ENCODE data around the gene UNKL. TPM values are rescaled to one million over a fixed set of nuclear protein-coding genes. Genes with fewer than 3 reads are reported as not detected.

UNKL gene
- total and polyA plus RNA-seq, 2 donors (not counting 1 experiment from before 2014, with no cell fraction given): 53.9 to 178 TPM

DNA sequence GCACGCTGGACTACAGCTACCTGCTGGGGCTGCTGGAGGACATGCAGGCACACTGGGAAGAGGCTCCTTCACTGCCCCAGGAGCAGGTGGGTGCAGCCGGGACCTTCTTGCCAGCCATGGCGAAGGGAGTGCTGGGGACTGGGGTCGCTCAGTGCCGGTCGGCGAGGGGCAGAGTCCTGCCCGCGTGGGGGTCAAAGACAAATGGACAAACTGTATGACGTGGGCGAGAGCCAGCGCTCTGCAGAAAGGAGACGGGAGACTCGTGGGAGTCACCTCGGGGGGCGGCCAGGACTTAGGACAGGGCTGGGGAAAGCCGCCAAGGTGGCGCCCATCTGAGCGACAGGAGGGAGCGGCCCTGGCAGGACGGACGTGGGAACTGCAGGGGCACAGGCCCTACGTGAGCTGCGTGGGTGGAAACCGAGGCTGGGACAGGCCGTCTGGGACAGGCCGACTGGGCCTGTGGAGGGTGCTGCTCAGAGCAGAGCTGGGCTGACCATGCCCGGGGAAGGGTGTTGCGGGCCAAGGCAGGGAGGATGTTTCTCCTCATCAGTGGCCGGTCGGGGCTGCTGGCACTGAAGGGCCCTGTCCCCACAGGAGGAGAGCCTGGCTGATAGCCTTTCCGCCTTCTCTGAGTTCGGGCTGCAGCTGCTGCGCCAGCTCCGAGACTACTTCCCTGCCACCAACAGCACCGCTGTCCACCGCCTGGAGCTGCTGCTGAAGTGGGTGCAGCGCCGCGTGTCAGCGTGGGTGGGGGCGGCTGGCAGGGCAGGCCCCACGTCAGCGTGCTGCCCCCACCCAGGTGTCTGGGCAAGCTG, 70.9 kb downstream of the UNKL start:
- peak overlapping the region; percentile 86 for H3K4me3 Mint-ChIP-seq
- no peaks in the 10 kb centered on the region for H3K27me3 ChIP-seq (replicated peaks in 1 of 4; ENCODE audit: control extremely low read depth in 1 of 4, control insufficient read depth in 3 of 4, insufficient read depth in 4 of 4, low read length in 3 of 4)
- no peaks in the 10 kb centered on the region for H3K27me3 Mint-ChIP-seq
- H3K27ac ChIP-seq (ENCODE audit: low read length in 2 of 2): peak overlapping the region in 1 of 2 donors; percentile 42
- H3K36me3 ChIP-seq (replicated peaks in 1 of 2; ENCODE audit: control extremely low read depth in 1 of 2, control insufficient read depth in 1 of 2, extremely low read depth in 1 of 2, insufficient read depth in 2 of 2, low read length in 1 of 2): peaks cover 0 to 9% of the 10 kb centered on the region in 2 experiments
- H3K9ac ChIP-seq (ENCODE audit: low read length): peak overlapping the region; percentile 44
- CTCF ChIA-PET: interaction anchor here (0.9 to 1.6 kb wide), 3 partner anchors 10 to 33 kb away, joined by 3 to 8 read pairs (median 4); no protein-coding TSS in a partner anchor
- no peak for TF ChIP-seq EZH2 (IDR thresholded peaks at IDR 0.05; ENCODE audit: borderline replicate concordance, insufficient read depth, low read depth, low read length, poor library complexity, severe bottlenecking)
- TF ChIP-seq, protein P1, sequence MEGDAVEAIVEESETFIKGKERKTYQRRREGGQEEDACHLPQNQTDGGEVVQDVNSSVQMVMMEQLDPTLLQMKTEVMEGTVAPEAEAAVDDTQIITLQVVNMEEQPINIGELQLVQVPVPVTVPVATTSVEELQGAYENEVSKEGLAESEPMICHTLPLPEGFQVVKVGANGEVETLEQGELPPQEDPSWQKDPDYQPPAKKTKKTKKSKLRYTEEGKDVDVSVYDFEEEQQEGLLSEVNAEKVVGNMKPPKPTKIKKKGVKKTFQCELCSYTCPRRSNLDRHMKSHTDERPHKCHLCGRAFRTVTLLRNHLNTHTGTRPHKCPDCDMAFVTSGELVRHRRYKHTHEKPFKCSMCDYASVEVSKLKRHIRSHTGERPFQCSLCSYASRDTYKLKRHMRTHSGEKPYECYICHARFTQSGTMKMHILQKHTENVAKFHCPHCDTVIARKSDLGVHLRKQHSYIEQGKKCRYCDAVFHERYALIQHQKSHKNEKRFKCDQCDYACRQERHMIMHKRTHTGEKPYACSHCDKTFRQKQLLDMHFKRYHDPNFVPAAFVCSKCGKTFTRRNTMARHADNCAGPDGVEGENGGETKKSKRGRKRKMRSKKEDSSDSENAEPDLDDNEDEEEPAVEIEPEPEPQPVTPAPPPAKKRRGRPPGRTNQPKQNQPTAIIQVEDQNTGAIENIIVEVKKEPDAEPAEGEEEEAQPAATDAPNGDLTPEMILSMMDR (IDR thresholded peaks at IDR 0.05): no peak
- H3K9me3 Mint-ChIP-seq (ENCODE audit: insufficient read depth): no peaks in the 10 kb centered on the region
- no peak for ATAC-seq (ENCODE audit: low read depth)
- 74% methylated on average over 44 of the region's 44 CpGs for WGBS (ENCODE audit: insufficient coverage)
- POLR2A ChIA-PET: interaction anchor here (1.4 to 2.0 kb wide), 2 partner anchors 12 to 34 kb away, joined by 10 to 11 read pairs; partner anchors contain the start of gene UBE2I
- peak overlapping the region; percentile 91 for H3K27ac Mint-ChIP-seq
- H3K4me3 ChIP-seq (ENCODE audit: control extremely low read depth in 1 of 5, extremely low read depth in 1 of 5, insufficient read depth in 1 of 5, low read depth in 2 of 5, low read length in 4 of 5): peak overlapping the region in 3 of 5 experiments; percentile 15 to 34 (median 18)
- no peaks in the 10 kb centered on the region for H3K79me2 ChIP-seq (ENCODE audit: control insufficient read depth, insufficient read depth, low read length)
- H3K4me1 Mint-ChIP-seq: peaks cover 23% of the 10 kb centered on the region
- DNase-seq: no peak
- intact Hi-C loops (cut with micrococcal nuclease): loop anchor here (1.0 to 10.0 kb wide), 5 partner anchors 8 to 439 kb away; partner anchors contain the start of genes CRAMP1, GNPTG, IFT140 and NUBP2
- peaks cover 0 to 3% (median 0%) of the 10 kb centered on the region in 3 donors for H3K9me3 ChIP-seq (ENCODE audit: control extremely low read depth in 1 of 3, control insufficient read depth in 2 of 3, insufficient read depth in 1 of 3, low read length in 2 of 3)
- no peak overlapping the region for H2AFZ ChIP-seq (ENCODE audit: insufficient read depth, low read depth, low read length, poor library complexity, severe bottlenecking)
- H4K20me1 ChIP-seq (ENCODE audit: control insufficient read depth, insufficient read depth, low read length, poor library complexity, severe bottlenecking): peaks cover 20% of the 10 kb centered on the region
- peak overlapping the region; percentile 95 for H3K4me2 ChIP-seq (replicated peaks; ENCODE audit: low read depth, low read length, poor library complexity, severe bottlenecking)
- H3K4me1 ChIP-seq (ENCODE audit: control insufficient read depth in 2 of 2, insufficient read depth in 2 of 2, low read length in 2 of 2): peaks cover 16 to 26% of the 10 kb centered on the region in 2 donors

Measured in B cell (primary cell).